ENCODE results near the gene MVD.

MVD gene

DNA sequence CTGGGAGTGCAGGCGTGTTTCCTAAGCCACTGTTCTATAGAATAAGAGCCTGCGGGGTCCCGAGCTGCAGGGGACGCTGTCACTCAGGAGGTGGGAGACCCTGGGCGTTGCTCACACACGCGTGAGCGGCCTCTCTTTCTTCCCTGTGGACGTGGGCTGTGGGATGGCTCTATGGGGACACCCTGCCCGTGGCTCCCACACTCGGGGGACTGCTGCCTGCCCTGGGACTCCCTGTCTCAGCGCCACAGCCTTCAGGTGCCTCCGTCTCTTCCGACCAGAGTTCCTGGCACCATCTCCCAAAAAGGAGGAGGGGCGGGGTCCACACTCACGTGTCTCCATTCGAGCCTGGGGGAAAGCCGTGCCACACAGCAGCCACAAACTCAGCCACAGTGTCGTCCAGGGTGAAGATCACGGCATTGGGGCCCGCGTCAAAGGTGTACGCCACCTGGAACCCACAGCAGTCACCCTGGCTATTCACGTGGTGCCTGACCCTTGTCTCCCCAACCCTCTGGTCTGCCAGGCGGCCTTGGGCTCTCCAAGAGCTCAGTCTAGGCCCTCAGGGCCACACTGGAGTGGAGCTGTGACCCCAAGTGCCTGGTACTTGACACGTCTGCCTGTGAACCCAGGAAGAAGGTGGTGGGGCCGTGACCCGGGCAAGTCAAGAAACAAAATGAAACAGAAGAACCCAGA, 8.4 kb downstream of the MVD start:
- DNase-seq = no peak

DNA sequence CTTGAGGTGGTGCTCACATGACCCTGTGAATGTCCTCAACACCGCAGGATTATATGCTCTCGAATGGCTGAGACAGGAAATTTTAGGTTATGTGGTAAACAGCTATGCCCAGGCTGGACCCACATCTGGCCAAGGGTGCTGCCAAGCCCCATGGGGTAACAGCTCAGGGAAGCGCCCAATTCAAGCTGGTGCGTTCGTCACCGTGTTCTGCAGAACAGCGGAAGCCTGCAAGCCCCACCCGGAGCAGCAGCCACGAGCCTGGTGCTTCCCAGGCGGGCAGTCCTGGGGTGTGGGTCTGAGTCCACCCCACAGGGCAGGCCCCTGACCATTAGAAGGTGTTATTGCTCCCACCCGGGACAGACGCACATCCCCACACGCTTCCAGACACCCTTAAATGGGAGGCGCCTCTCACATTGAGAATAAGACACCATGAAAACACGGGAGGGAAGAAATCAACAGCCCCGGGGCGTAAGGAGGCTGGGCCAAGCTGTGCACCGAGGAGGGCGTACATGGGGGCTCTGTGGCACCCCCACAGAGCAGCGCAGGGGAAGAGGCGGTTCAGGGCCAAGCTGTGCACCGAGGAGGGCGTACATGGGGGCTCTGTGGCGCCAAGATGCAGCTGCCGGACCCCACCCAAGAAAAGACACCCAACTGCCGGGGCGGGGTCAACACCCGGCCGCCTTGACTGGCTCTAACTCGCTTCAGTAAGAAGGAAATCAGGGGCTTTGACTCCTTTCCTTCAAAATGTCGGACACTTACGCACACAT, 9.1 kb downstream of the MVD start:
- peak; percentile 33 for DNase-seq

DNA sequence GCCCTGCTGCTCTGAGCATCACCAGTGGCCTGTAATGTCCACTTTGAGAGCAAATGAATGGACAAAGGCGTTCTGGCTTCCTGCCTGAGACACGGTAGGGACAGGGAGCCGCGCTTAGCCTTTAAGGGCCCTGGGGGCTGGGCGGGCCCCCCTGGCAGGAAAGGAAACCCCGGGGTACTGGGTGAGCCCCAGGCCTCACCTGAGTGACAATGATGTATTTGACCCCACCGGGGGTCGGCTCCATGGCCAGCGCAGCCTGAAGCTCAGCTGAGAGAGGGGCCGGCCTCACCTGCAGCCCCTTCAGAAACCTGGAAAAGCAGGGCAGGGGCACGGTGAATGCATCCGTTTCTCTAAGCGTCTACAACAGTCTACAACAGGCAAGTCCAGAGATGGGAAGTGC, 9.8 kb downstream of the MVD start:
- DNase-seq = no peak

DNA sequence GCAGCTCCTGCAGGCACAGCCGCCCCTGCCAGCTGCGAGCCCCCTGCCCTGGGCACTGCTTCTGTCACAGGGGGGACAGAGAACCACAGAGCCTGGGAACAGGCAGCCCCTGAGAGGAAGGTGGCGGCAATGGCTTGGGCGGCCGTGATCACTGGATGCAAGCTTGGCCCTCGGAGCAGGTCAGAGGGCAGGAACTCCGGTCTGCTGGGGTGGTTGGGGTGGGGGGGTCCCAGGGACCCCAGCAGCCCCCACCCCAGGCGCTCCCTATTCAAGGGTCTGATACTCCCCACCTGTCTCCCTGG, 10.2 kb downstream of the MVD start:
- DNase-seq = no peak

DNA sequence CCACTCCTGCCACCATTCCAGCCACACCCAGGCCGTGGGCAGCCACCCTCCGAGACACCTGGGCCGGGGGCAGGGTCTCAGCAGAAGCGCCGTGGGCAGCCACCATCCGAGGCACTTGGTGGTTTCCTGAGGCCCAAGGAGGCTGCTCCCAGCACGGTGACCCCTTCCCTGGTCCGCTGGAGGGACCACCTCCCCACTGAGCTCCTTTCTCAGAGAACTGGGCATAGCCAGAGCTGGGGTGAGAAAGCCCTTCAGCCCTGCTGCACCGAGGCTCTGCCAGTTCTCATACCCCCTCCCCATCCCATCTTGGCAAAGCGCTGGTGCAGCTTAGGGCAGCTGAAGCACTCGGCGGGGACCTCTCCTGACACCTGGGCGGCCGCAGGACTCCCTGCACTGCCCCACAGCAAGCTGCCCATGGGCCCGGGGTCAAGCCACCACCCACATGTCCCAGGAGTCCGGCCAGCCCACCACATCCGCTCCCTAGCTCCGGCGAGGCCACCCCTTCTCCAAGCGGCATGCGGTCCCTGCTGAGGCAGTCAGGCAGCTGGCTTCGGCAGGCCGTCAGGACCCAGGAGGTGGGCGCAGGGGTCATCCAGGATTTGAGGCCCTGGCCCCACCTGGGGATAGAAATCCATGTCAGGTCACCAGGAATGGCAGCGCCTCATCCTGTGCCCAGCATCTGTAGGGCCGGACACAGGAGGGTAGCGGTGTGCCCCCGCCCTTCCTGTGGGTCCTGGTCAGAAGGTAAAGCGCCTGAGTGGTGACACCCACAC, 10.7 kb downstream of the MVD start:
- DNase-seq = no peak

DNA sequence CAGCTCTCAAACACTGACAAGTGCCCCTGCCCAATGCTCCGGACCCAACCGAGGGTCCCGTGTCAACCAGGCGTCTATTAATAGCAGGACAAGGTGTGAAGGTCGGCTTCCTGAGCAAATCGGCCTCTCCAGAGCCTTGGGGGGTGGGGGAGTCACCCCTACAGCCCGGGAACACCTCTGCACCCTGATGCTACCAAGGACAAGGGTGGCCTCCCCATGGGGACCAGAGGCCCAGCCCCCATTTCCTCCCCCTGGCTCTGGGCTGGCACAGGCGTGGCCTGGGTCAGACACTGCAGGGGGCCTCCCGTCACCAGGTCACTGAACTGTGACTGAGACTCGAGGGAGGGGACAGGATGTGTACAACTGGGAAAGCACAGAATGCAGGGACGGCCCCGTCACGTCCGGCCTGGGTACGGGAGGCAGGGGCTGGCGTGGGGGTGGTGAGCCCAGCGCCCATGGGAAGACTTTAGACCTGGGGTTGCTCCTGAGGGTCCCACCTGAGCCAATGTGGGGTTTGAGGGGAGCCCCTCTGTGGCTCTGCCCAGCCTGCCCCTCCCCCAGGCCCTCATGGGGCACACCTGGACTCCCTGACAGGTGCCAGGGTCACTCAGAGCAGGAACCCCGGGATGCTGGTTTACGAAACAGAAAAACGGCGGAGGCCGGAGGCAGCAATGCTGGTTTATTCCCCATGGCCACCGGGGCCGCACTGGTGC, 11.5 kb downstream of the MVD start:
- peak; percentile 88 for DNase-seq

DNA sequence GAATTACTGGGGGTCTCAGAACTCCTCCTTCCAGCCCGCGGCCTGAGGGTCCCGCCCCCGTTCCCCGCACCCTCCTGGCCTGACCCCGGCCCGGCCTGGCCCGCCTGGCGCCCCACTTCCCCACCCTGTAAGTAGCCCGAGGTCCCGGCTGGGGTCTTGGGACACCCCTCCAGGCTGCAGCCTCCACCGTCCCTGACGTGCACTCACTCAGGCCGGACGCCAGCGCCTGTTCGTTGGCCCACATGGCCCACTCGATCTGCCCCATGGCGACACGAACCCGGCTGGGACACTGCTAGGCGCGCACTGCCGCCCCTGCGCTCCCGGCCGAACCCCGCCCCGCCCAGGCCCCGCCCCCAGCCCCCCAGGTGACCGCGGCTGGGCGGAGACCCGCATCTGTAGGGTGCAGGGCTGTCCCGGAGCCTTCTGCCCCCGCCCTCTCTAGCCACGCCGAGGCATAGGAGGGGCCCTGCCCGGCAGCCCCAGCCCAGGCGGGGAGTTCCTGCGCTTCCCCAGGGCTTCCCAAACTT, 12.1 kb downstream of the MVD start, which contains the start of gene CYBA:
Gene CYBA, minus strand, starts transcription at position 305 of the 527 bp plus-strand sequence. Its CDS starts 40 bp downstream, at position 265.
- peak; percentile 90 for DNase-seq

DNA sequence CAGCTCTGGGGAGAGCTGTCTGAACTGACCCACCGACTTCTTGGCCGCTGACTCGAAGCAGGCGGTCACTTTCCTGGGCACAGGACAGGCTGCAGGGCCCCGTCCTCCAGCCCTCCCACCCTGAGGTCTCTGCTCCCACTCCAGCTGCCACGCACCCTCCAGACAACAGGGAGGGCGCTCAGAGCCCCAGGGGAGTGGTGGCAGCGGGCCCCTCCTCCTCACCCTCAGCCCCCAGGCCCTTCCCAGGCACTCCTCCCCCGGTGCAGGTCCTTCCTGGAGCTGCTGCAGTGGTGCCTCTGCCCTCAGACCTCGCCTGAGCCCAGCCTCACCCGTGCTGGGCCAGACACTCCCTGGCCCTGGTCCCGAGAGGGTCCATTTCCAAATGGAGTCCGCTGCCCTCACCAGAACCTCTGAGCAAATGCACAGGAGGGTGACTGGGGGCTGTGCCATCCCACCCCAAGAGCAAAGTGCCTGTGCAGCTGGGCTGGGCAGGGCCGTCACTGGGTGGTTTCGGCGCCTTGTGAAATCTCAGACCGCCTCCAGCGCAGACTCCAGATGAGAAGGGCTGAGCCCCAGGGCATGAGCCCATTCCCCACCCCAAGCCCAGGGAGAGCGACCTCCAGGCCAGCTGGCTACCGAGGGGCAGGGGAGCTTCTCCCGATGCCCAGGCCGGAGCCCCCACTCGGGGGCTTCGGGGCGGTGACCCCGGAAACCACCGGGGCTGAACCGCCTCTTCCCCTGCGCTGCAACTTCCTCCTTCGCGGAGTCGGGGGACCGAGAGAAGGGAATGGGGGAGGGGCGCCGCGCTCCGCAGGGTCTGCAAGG, 12.8 kb downstream of the MVD start:
- peak; percentile 52 for DNase-seq

DNA sequence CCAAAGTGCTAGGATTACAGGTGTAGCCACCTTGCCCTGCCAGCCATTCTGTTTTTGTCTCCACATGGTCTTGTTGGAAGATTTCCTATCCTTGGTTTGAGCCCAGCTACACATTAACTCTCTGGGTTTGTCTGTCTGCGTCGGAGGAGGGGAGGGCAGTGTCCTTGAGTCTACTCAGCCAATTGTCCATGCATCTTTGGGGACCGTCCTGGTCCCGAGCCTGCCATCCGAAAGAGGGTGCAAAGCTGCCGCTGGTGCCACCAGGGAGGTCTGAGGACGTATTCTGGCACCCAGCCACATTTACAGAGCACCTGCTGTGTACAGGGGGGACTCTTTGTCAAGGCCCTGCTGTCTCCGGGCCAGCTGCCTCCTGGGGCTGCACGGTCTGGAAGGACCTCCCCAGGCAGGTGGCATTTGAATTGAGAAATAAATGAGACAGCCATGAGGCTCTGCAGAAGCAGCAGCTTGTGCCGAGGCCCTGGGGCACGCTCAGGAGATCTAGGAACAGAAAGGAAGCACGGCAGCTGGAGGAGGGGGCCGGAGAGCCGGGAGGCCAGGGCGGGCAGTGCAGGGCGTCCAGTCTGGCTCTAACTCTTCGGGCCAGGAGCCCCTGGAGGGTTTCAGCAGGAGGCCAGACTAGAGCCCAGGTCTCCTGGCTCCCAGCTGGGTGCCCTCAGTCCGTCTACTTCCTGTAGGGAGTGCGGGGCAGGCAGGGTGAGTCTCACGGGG, 13.5 kb downstream of the MVD start:
- DNase-seq = no peak

DNA sequence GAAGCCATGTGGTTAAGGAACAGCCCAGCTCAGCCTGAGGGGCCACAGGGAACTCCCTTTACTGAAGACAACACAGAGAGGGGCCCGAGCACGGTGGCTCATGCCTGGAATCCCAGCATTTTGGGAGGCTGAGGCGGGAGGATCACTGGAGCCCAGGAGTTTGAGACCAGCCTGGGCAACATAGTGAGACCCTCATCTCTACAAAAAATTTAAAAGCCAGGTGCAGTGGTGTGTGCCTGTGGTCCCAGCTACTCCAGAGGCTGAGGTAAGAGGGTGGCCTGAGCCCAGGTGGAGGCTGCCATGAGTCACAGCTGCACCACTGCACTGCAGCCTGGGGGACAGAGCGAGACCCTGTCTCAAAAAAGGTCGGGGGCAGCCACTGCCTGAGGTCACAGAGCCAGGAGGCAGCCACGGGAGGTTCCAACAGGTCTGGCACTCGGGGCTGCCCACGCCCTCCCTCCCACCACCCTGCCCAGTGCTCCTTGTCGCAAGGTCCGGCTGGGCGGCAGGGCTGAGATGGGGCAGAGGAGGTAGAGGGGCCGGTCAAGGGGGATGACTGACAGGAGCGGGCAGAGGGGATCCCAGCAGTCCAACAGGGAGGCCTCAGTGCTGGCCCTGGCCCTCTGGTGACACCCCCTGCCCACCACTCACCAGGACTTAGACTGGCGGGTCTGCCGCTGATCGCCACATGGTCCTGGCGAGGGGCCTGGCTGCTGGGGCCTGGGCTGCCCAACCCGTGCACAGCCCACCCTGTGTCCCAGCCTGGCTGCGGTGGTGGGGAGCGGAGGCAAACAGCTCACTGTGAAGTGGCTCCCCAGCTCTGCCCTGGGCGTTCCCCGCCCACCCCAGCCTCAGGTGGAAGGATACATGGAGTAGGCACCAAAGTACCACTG, 15.5 kb downstream of the MVD start:
- no peak for DNase-seq

DNA sequence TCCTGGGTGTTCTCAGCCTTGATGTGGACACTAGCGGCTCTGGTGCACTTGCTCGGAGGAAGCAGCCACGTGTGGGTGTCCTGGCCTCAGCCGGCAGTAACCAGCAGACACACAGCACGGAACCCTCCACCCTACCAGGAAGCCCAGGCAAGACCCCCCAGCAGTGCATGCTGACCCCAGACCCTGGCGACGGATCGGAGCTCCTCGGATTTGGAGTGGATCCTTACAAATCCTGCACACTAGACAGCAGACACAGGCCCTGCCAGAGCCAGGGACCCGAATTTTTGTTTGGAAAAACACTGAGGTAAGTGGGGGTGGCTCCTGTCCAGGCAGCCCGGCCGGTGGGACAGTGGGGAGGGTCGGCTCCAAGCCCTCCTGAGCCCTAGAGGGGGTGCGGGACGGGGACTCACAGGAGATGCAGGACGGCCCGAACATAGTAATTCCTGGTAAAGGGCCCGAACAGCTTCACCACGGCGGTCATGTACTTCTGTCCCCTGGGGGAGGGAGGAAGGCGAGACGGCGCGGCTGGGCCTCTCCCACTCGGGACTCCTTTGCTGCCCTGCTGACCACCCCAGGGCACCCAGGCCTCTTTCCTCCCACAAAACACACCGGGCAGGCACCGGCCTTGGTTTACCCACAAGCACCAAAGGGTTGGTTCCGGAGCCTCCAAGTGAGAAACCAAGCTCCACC, 16.4 kb downstream of the MVD start:
- no peak for DNase-seq

DNA sequence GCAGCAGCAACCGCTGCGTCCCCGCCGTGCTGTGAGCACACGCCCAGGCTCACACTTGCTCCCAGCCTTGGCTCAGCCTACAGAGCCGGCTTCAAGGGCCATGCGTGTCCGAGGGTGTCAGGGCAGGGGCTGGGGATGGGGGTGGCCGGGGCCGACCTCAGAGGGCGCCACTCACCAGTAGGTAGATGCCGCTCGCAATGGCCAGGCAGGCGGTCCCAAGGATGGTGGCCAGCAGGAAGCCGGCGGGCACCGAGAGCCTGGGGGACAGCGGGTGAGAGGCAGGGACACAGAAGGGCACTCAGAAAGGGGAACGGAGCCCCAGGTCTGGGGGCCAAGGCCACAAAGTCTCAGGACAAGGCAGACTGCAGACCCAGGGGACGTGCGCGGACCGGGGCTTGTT, 16.9 kb downstream of the MVD start:
- no peak for DNase-seq

DNA sequence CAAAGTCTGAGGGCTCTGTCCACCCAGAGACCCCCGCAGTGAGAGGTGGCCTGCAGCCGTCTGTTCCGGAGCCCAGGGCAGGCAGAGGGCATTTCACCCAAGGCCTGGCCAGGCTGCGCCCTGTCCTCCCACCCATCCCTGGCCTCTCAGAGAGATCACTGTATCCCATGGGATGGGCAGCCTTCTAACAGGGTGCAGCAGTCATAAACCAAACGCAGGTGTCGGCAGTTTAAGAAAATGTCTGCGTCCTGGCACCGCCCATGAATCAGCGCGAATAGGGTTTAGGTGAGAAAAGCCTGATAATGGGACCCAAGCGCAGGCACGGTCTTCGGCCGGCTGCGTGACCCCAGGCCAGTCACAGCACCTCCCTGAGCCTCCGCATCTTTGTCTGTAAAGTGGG, 17.4 kb downstream of the MVD start:
- no peak for DNase-seq

DNA sequence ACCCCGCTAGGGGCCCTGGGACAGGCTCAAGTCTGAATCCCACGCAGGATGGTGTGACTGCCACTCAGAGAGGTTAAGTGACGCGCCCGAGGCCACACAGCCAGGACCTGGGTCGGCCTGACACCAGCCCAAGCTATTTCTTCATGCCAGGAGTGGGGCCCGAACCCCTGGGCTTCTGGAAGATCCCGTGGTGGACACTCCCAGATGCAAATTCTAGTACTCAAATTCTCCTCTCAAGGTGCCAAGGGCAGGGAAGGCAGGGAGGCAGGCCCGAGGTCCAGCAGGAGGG, 19.3 kb downstream of the MVD start:
- DNase-seq = no peak

DNA sequence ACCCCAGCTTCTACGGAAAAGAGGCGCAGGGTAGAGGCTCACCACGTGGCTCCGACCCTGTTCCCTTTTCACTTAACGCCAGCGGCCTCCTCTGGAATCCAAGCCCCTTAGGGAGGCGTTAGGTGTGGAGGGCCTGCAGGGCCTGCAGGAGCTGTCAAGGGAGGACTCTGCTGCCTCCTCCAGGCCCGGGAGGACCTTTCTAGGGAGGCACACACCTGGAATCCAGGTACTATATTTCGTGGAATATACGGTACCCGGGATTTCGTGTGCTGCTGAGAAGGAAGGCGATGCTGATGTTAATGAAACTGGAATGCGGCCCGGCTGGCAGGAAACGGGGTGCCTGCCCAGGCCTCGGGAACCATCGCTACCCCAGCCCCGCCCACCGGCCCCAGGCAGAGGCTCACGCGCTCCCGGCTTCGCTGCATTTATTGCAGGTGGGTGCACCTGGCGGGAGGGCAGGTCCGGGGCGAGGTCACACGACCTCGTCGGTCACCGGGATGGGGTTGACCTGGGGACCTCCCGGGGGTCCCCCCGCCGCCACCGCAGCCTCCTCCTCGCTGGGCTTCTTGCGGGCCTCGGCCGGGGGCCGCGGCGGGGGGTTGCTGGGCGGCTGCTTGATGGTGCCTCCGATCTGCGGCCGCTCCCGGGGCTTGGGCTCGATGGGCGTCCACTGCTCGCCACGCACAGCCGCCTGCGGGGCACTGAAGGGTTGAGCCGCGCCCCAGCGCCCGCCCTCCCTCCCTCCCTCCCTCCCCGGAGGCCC, 19.8 kb downstream of the MVD start:
- DNase-seq = no peak

DNA sequence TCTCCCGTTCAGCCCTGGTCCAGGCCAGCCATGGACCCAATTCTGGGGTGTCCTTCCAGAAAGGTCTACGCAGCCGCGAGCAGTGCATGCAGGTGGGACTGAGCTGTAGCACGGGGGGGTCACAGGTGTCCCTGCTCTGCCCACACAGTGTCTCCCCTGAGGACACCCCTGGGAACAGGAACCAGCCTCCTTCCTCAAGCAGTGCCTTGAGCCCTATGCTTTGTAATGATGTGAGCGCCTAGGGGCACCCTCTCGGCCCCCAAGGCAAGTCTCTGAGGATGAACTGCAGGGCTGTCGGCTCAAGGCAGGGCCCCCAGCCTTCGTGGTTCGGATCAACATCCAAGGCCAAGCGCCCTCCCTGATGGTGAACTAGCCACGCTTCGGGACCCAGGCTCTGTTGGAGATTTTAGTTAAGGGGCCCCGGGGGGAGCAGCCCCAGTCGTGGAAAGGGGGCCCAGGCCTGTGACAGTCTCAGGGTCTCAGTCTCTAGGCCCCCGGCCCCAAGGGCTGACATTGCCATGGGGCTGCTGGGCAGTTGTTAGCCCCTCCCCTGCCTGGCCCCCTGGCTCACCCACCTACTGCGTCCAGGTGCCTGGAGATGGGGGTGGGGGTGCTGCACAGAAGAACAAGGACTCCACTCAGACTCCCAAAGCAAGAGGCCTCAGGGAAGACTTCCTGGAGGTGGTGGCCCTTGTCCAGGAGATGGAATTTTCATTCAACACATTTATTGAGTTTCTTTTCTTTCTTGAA, 22.2 kb downstream of the MVD start:
- no peak for DNase-seq

DNA sequence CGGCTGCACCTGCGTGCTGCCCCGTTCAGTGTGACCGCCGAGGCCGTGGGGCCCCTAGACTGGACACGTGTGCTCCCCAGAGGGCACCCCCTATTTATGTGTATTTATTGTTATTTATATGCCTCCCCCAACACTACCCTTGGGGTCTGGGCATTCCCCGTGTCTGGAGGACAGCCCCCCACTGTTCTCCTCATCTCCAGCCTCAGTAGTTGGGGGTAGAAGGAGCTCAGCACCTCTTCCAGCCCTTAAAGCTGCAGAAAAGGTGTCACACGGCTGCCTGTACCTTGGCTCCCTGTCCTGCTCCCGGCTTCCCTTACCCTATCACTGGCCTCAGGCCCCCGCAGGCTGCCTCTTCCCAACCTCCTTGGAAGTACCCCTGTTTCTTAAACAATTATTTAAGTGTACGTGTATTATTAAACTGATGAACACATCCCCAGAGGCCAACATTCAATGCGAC, 22.8 kb downstream of the MVD start:
- DNase-seq = no peak

Measured in CD4-positive, alpha-beta T cell treated with Interleukin-15 for 1 hour (primary cell).